NCI-H1092 treated with DMSO at 0.1 percent for 48 hours (cell line): ENCODE results near the gene LRRTM4.

Source experiments
- DNase-seq: peaks from one replicate; lab custom pipeline; 2025; lab: John Stamatoyannopoulos, UW

The LRRTM4 gene

DNA sequence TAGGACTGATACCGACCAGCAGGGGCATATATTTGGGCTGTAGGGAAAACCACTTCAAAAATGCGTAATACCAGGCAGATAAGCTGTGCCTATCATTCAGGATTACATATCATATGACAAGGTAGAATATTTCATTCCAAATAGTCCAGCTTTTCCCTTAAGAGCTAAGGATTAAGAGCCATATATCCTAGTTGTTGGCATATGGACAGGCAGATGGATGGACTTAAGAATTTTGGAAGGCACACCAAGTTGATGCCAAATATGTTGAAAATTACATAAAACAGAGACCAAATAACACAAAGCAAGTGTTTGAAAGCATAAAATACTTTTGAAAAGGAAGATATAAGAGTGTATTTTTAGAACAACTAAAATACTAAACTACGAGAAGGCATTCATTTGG, 52.1 kb downstream of the LRRTM4 start:
- DNase-seq = no peak

GRCh38 chr2:77469106-77469505, 53.1 kb downstream of the LRRTM4 start:
- DNase-seq = no peak

DNA sequence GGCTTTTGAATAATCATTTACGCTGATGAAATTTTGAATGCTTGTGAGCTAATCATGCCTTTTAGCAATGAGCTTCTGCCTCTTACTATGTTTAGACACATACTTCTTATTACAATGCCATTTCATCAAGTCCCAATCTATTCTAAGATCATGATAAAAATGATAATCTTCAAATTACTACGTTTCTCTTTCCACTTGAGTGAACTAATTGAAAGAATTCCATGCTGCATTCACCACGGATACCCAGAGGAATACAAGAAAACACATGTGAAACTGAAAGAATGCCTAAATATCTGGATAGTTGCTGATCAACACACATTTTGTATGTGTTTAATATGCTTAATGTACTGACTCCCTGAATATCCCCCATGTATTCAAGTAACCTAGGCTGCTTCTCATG, 62.3 kb downstream of the LRRTM4 start:
- no peak for DNase-seq

GRCh38 chr2:77458216-77458615, 64.0 kb downstream of the LRRTM4 start:
- DNase-seq = no peak

- DNase-seq = no peak
Measured at GRCh38 chr2:77457665-77458064, 64.5 kb downstream of the LRRTM4 start.

- DNase-seq = no peak
Measured at GRCh38 chr2:77443076-77443475, 79.1 kb downstream of the LRRTM4 start.

DNA sequence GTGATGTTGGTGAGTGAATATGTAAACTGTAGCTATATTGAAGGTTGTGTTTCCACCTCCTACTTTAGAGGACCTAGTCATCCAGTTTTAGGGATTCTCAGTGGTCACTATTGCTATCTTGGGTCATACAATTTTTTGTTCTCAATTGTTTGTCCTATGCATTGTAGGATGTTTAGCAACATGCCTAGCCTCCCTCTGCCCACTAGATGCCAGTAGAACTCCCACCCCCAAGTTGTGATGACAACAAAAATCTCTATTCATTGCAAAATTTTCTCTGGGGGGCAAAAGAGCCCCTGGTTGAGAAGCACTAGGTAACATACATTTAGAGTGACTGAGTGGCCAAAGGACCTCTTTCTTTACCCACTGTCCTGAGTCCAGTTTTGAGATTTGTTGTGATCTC, 87.3 kb downstream of the LRRTM4 start:
- no peak for DNase-seq

DNA sequence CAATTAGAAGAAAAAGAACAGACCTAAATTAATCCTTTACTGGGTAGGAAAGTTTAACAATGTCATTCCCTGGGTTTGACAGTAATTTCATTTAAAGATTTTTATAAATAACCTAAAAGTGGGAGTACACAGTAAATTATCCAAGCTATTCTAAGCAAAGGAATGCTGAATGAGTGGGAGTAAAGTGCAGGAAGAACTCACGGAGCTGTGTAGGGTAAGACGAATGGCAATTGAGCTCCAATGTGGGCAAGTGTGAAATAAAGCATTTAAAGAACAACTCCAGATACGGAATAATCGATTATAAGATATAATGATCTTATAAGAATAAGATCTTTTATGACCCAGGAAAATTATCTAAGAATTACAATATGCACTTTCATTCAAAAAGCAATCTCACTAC, 93.2 kb downstream of the LRRTM4 start:
- DNase-seq = no peak

- DNase-seq = no peak
Measured at GRCh38 chr2:77421971-77422370, 100.2 kb downstream of the LRRTM4 start.

GRCh38 chr2:77418537-77418936, 103.6 kb downstream of the LRRTM4 start:
- no peak for DNase-seq

DNA sequence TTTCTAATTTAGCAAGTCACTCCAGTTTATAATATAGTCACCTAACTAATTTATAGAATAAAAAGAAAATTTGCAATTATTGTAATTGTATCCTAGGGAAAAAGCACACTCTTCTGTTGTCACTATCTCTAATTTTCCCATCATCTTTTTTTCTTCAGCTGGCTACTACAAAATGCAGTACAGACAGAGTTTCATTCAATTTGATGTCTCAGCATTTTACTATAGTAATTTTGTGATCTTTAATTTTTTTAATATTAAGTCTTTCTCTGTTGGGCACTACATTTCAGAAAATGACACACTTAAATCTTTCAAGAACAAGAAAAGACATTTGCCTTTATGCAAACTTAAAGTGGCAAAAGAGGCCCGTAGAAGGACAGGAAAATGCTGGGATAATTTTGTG, 118.0 kb downstream of the LRRTM4 start:
- no peak for DNase-seq

DNA sequence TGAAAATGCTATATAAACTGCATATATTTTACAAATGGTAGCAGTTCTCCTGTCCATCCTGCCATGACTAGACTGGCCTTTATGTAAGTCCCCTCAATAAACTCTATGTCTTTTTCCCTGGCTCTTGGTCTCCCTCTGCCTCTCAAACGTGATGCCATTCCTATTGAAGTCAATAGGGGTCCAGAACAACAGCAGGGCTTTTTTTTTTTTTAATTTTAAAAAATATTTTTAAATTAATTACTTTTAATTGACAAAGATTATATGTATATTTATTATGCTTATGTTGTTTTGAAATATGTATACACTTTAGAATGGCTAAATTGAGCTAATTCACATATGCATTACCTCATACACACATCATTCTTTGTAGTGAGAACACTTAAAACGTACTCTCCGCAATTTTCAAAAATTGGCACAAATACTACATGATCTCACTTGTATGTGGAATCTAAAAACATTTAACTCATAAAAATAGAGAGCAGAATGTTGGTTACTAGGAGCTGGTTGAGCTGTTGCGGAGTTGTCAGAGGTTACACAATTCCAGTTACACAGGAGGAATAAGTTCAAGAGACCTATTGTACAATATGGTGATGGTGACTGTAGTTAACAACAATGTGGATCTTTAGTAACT, 123.1 kb downstream of the LRRTM4 start:
- no peak for DNase-seq

DNA sequence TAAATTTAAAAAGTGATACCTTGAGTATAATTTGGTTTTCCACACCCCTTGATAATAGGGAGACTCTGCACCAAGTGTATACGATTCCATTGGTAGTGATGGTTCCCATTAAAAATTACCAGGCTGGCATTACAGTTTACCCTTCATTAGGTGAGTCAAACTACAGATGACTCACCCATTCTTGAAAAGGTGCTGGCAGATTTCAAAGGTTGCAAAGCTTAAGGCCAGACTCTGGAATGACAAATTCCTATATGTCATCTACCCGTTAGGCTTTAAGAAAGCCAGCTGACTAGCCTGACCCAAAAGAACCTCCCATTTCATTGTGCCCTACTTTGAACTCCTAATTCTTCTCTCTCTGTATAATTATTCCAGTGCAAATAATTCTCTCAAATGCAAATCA, 124.4 kb downstream of the LRRTM4 start:
- DNase-seq = no peak

DNA sequence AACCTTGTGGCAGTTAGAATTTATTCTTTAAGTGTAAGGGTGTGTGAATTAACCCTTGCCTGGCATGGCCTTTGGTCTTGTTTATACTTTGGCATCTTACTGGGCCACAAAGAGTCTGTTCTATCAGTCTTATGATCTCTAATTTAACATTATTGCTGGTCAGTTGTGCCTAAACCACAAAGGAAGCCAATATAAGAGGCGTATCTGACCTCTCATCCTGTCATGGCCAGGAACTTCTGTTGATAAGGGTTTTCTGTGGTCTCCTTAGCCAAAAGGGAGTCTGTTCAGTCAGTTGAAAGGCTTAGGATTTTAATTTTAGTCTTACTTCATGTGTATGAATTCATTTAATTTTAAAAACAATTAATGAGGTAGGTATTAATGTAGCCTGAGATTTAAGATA, 127.2 kb downstream of the LRRTM4 start:
- DNase-seq = no peak

DNA sequence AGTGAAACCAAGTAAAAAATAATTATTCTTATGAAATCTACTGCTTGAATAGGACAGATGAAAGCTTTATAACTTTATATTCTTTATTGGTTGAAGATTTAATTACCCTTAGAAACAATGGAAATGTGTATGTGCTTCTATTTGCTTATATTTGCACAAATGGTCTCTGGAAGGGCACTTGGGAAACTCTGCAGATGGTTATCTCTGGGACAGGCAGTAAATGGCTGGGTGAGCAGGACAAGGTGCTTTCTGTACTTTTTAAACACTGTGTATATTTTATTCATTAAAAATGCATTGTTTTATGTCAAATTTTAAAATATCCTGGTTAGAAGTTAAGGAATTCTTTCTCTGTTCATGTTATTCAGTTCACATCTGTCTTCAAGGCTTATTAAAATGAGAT, 131.1 kb downstream of the LRRTM4 start:
- DNase-seq = no peak

DNA sequence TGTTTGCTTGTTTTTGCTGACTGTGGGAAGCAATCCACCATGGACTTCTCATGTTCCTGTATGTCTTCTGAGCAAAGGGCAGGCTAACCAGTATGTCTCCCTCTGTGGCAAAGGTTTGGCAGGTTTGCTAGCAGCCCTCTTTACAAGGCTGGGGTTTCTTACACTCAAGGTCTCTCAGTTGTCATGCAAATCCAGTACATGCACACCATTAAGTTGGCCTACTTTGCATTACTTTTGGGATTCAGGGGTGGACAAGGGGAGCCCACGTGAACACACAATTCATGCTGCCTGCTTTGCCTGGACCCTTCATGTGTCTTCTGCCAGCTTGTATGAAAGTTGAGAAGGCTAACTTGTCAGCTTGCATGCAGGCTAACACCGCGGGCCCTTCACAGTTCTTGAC, 134.9 kb downstream of the LRRTM4 start:
- no peak for DNase-seq

- no peak for DNase-seq
Measured at GRCh38 chr2:77372636-77373035, 149.5 kb downstream of the LRRTM4 start.

GRCh38 chr2:77370511-77370910, 151.7 kb downstream of the LRRTM4 start:
- no peak for DNase-seq

GRCh38 chr2:77363277-77363676, 158.9 kb downstream of the LRRTM4 start:
- DNase-seq = no peak

- DNase-seq = no peak
Measured at GRCh38 chr2:77348821-77349220, 173.4 kb downstream of the LRRTM4 start.

DNA sequence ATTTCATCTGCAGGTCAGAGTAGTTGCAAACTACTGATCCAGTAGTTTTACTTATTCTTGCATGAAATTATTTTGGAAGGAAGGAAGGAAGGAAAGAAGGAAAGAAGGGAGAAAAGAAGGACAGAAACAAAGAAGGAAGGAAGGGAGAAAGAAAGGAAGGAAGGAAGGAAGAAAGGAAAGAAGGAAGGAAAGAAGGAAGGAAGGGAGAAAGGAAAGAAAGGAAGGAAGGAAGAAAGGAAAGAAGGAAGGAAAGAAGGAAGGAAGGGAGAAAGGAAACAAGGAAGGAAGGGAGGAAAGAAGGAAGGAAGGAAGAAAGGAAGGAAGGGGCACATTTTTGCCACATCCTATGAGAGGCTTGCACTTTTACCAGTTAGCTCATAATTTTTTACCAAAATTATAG, 186.2 kb downstream of the LRRTM4 start:
- no peak for DNase-seq

GRCh38 chr2:77328134-77328931, 193.8 kb downstream of the LRRTM4 start:
- DNase-seq = no peak

DNA sequence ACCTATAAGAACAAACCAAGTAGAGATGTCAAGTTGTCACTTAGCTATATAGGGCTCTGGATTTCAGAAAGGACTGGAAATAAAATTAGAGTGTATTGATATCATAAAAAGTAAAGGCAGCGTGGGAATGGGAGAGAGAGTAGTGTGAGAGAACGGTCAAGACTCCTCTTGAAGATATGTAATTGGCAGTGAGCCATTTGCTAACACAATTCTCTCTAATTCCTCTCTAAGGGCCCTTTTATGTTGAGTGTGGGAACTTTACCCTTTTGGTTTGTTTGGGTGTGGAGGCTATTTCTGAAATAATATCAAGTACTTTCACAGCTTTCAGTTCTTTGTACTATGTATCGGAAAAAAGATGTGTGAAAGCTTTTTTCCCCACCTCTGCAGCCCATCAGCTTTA, 196.8 kb downstream of the LRRTM4 start:
- DNase-seq = no peak

GRCh38 chr2:77322431-77322830, 199.7 kb downstream of the LRRTM4 start:
- no peak for DNase-seq
